ENCODE data around the gene TBKBP1.

TBKBP1 gene

GRCh38 chr17:47721725-47722124, 27.8 kb downstream of the TBKBP1 start:
- H3K4me3 ChIP-seq (ENCODE audit: low read depth, low read length), result no peak overlapping the region
- TF ChIP-seq CTCF (IDR thresholded peaks at IDR 0.05; ENCODE audit: low read depth, low read length) (no peak), POLR2A (IDR thresholded peaks at IDR 0.05; ENCODE audit: extremely low read depth, insufficient read length) (no peak), MYC (IDR thresholded peaks at IDR 0.05; ENCODE audit: low read depth, low read length) (no peak), MAX (IDR thresholded peaks at IDR 0.05; ENCODE audit: low read depth, low read length) (no peak)
- no peak for DNase-seq (ENCODE audit: low read depth)

- DNase-seq (ENCODE audit: low read depth), result no peak
- no peak for TF ChIP-seq CTCF (IDR thresholded peaks at IDR 0.05; ENCODE audit: low read depth, low read length)
- TF ChIP-seq MAX (IDR thresholded peaks at IDR 0.05; ENCODE audit: low read depth, low read length), result no peak
- no peak for TF ChIP-seq POLR2A (IDR thresholded peaks at IDR 0.05; ENCODE audit: extremely low read depth, insufficient read length)
- TF ChIP-seq MYC (IDR thresholded peaks at IDR 0.05; ENCODE audit: low read depth, low read length), result no peak
- H3K4me3 ChIP-seq (ENCODE audit: low read depth, low read length), result no peak overlapping the region
Measured at GRCh38 chr17:47724705-47725104, 30.7 kb downstream of the TBKBP1 start.

GRCh38 chr17:47725446-47726111, 31.6 kb downstream of the TBKBP1 start:
- DNase-seq (ENCODE audit: low read depth), result no peak
- TF ChIP-seq MAX (IDR thresholded peaks at IDR 0.05; ENCODE audit: low read depth, low read length), result no peak
- peak; percentile 22 for TF ChIP-seq CTCF (IDR thresholded peaks at IDR 0.05; ENCODE audit: low read depth, low read length)
- H3K4me3 ChIP-seq (ENCODE audit: low read depth, low read length), result no peak overlapping the region

GRCh38 chr17:47726796-47727703, 33.1 kb downstream of the TBKBP1 start:
- no peak for DNase-seq (ENCODE audit: low read depth)
- no peak overlapping the region for H3K4me3 ChIP-seq (ENCODE audit: low read depth, low read length)
- TF ChIP-seq CTCF (IDR thresholded peaks at IDR 0.05; ENCODE audit: low read depth, low read length) (no peak), MYC (IDR thresholded peaks at IDR 0.05; ENCODE audit: low read depth, low read length) (no peak), MAX (IDR thresholded peaks at IDR 0.05; ENCODE audit: low read depth, low read length) (no peak), POLR2A (IDR thresholded peaks at IDR 0.05; ENCODE audit: extremely low read depth, insufficient read length) (no peak)

- no peak for DNase-seq (ENCODE audit: low read depth)
- no peak overlapping the region for H3K4me3 ChIP-seq (ENCODE audit: low read depth, low read length)
- TF ChIP-seq POLR2A (IDR thresholded peaks at IDR 0.05; ENCODE audit: extremely low read depth, insufficient read length) (no peak), MYC (IDR thresholded peaks at IDR 0.05; ENCODE audit: low read depth, low read length) (no peak), CTCF (IDR thresholded peaks at IDR 0.05; ENCODE audit: low read depth, low read length) (no peak), MAX (IDR thresholded peaks at IDR 0.05; ENCODE audit: low read depth, low read length) (no peak)
Measured at GRCh38 chr17:47727704-47728036, 33.7 kb downstream of the TBKBP1 start.

All from NB4 (cell line).